ENCODE results near the gene MCM9. TPM values are rescaled to one million over a fixed set of nuclear protein-coding genes. Genes with fewer than 3 reads are reported as not detected.

Gene MCM9
- total and polyA plus RNA-seq, 2 of the 13 experiments (the other 11 are each of a cell fraction or from before 2014, with no cell fraction given), result 3.8 to 17.2 TPM

DNA sequence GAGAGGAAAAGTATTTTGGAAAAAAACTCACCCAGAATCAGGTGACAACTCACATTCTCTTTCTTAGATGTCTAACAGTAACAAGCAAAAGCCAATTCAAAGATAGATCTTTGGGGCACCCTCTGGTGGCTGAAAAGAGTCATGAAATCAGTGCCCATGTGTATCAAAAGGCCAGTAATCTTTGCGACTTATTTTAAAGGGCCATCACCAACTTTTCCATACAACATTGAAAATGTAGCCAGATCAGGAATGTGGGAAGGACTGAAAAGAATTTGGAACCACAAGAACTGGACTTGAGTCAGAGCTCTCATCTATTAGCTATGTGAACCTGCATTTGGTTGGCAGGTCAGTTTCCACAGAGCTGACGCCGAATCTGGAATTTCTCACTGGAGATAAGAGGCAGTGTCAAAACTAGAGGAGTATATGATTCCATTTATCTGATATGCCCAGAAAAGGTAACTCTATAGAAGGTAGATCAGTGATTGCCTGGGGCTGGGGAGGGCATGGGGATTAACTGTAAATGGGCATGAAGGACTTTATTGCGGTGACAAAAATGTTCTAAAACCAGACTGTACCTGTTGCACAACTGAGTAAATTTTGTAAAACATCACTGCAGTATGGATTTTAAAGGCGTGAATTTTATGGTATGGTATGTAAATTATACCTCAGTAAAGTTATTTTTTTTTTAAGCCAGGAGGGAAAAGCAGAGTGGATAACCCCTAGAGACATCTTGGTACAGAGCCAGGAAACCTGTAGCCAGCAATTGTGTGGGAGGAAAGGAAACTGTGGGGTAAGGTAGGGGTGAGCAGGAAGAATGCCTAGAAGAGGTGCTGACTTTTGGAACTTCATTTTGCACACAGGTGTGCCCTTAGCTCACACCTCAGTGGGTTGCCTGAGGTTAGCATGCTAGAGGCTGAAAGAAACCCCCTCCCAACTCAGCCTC, 158.1 kb downstream of the MCM9 start (continued):
- TF ChIP-seq, protein P1, sequence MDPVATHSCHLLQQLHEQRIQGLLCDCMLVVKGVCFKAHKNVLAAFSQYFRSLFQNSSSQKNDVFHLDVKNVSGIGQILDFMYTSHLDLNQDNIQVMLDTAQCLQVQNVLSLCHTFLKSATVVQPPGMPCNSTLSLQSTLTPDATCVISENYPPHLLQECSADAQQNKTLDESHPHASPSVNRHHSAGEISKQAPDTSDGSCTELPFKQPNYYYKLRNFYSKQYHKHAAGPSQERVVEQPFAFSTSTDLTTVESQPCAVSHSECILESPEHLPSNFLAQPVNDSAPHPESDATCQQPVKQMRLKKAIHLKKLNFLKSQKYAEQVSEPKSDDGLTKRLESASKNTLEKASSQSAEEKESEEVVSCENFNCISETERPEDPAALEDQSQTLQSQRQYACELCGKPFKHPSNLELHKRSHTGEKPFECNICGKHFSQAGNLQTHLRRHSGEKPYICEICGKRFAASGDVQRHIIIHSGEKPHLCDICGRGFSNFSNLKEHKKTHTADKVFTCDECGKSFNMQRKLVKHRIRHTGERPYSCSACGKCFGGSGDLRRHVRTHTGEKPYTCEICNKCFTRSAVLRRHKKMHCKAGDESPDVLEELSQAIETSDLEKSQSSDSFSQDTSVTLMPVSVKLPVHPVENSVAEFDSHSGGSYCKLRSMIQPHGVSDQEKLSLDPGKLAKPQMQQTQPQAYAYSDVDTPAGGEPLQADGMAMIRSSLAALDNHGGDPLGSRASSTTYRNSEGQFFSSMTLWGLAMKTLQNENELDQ (CRISPR knock-in tag; IDR thresholded peaks at IDR 0.05; ENCODE audit: borderline replicate concordance), result no peak

DNA sequence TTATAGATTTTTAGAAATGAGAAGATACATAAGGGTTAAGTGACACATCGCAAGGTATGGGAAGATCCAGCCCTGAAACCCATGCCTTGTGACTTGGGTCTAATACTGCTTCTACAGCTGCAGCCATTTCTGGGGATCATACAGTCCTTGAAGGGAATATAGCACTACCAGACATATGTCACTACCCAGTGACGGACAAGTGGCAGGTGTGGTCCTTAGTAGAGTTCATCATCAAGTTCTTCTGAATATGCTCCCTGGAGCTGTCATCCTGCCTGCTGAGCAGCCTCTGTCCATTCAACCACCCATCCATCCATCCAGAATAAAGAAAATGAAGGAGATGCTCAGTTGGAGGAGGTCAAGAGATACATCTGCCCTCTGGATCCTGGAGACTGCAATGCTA, 159.6 kb downstream of the MCM9 start:
- Histone ChIP-seq H3K4me1 (ENCODE audit: insufficient read depth, low read length) (no peaks in the 10 kb centered on the region), H2AFZ (ENCODE audit: low read length) (no peak overlapping the region), H3K9ac (ENCODE audit: insufficient read depth, low read depth, low read length) (no peak overlapping the region), H4K20me1 (ENCODE audit: insufficient read depth, low read length) (no peaks in the 10 kb centered on the region), H3K9me3 (ENCODE audit: low read length) (no peaks in the 10 kb centered on the region), H3K4me3 (replicated peaks in 1 of 3; ENCODE audit: insufficient read depth in 1 of 3, low read depth in 2 of 3, low read length in 3 of 3) (no peak overlapping the region), H3K27me3 (ENCODE audit: control insufficient read depth in 1 of 2, insufficient read depth in 2 of 2, low read length in 2 of 2) (peaks cover 0 to 10% of the 10 kb centered on the region in 2 experiments; a peak in 3 of 5 replicates), H3K4me2 (ENCODE audit: low read depth, low read length) (no peak overlapping the region), H3K79me2 (ENCODE audit: insufficient read depth, low read length) (no peaks in the 10 kb centered on the region), H3K27ac (ENCODE audit: extremely low read length, insufficient read depth, low read length) (no peak overlapping the region), H3K36me3 (replicated peaks in 1 of 2; ENCODE audit: control insufficient read depth in 1 of 2, insufficient read depth in 2 of 2, low read length in 2 of 2) (no peaks in the 10 kb centered on the region)
- CTCF ChIA-PET (ENCODE audit: low intra/inter-chr PET ratio, low total read pairs), result no interaction called here
- DNase-seq (ENCODE audit: low spot score) (no peak), FAIRE-seq (no peak), ATAC-seq (no peak)
- BruUV-seq (replicated peaks), result no TSS peak
- in situ Hi-C loops (cut with HindIII; ENCODE audit: extremely low pct_ligation_motif_present, low pct_unique_long_range_greater_than_20kb), result no loop called here
- TF ChIP-seq, protein P2, sequence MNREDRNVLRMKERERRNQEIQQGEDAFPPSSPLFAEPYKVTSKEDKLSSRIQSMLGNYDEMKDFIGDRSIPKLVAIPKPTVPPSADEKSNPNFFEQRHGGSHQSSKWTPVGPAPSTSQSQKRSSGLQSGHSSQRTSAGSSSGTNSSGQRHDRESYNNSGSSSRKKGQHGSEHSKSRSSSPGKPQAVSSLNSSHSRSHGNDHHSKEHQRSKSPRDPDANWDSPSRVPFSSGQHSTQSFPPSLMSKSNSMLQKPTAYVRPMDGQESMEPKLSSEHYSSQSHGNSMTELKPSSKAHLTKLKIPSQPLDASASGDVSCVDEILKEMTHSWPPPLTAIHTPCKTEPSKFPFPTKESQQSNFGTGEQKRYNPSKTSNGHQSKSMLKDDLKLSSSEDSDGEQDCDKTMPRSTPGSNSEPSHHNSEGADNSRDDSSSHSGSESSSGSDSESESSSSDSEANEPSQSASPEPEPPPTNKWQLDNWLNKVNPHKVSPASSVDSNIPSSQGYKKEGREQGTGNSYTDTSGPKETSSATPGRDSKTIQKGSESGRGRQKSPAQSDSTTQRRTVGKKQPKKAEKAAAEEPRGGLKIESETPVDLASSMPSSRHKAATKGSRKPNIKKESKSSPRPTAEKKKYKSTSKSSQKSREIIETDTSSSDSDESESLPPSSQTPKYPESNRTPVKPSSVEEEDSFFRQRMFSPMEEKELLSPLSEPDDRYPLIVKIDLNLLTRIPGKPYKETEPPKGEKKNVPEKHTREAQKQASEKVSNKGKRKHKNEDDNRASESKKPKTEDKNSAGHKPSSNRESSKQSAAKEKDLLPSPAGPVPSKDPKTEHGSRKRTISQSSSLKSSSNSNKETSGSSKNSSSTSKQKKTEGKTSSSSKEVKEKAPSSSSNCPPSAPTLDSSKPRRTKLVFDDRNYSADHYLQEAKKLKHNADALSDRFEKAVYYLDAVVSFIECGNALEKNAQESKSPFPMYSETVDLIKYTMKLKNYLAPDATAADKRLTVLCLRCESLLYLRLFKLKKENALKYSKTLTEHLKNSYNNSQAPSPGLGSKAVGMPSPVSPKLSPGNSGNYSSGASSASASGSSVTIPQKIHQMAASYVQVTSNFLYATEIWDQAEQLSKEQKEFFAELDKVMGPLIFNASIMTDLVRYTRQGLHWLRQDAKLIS (CRISPR knock-in tag; IDR thresholded peaks at IDR 0.05), result no peak
- intact Hi-C loops (cut with micrococcal nuclease; ENCODE audit: unreplicated experiment), result loop anchor here (5.0 to 10.0 kb wide), 2 partner anchors 208 to 339 kb away; no protein-coding TSS in a partner anchor
- WGBS (ENCODE audit: low lambda C conversion rate), result 59% methylated on average over 2 of the region's 2 CpGs
- POLR2A ChIA-PET, result no interaction called here
